Spleen (tissue), 11 donors: ENCODE data around the gene HSPBP1. TPM values are rescaled to one million over a fixed set of nuclear protein-coding genes. Genes with fewer than 3 reads are reported as not detected.

Source experiments
- DNase-seq: peaks from one replicate; pipeline ENCODE4 v3.0.0-alpha.2; 2020
- H3K27ac ChIP-seq, 8 donors: fragments of 200-600 bp; sonication (generic) in 7 of 8; 1 replicate in 4 of 8; 2 replicates in 4 of 8; pipeline versions ENCODE4 v1.5.0 to v1.8.0; 2016 to 2021; ENCODE audit warnings: inconsistent platforms in 4 of 8, mild to moderate bottlenecking in 4 of 8, moderate library complexity in 1 of 8
- H3K27me3 ChIP-seq, 7 donors: fragments of 200-600 bp; sonication (generic) in 6 of 7; replicated peaks in 1 of 7; 1 replicate in 4 of 7; 2 replicates in 3 of 7; pipeline versions ENCODE4 v1.5.0 to v1.8.0; 2016 to 2021; ENCODE audit warnings: inconsistent platforms in 3 of 7, mild to moderate bottlenecking in 1 of 7
- H3K36me3 ChIP-seq, 6 donors: fragments of 200-600 bp; sonication (generic) in 5 of 6; 1 replicate in 4 of 6; 2 replicates in 2 of 6; pipeline versions ENCODE4 v1.5.0 to v1.8.0; 2016 to 2021; ENCODE audit warnings: inconsistent platforms in 2 of 6
- H3K4me1 ChIP-seq, 6 donors: fragments of 200-600 bp; sonication (generic) in 5 of 6; 1 replicate in 3 of 6; 2 replicates in 3 of 6; pipeline versions ENCODE4 v1.5.0 to v1.8.0; 2016 to 2021; ENCODE audit warnings: inconsistent platforms in 3 of 6
- H3K4me3 ChIP-seq, 8 donors: fragments of 200-600 bp; sonication (generic) in 7 of 8; 1 replicate in 4 of 8; 2 replicates in 4 of 8; pipeline versions ENCODE4 v1.5.0 to v1.8.0; 2016 to 2021; ENCODE audit warnings: inconsistent platforms in 4 of 8, mild to moderate bottlenecking in 4 of 8, moderate library complexity in 2 of 8
- H3K9me3 ChIP-seq, 8 donors: fragments of 200-600 bp; sonication (generic) in 7 of 8; 1 replicate in 4 of 8; 2 replicates in 4 of 8; pipeline versions ENCODE4 v1.5.0 to v1.8.0; 2016 to 2021; ENCODE audit warnings: inconsistent platforms in 4 of 8
- CTCF ChIP-seq, 11 experiments: fragments of 200-600 bp in 7 of 11; fragments of 450-650 bp in 4 of 11; sonication (generic) in 4 of 11; IDR thresholded peaks in 8 of 11; conservative IDR thresholded peaks in 3 of 11; 1 replicate in 7 of 11; 2 replicates in 4 of 11; pipeline versions ENCODE4 v1.4.0 to v1.8.0; 2016 to 2021; ENCODE audit warnings: antibody characterized with exemption in 11 of 11, inconsistent platforms in 4 of 11, mild to moderate bottlenecking in 1 of 11
- POLR2A ChIP-seq, 3 donors: fragments of 450-650 bp; IDR thresholded peaks; one replicate each; pipeline ENCODE4 v1.5.1; 2017; ENCODE audit warnings: antibody characterized with exemption in 3 of 3, mild to moderate bottlenecking in 1 of 3
- POLR2AphosphoS5 ChIP-seq, 3 donors: sonication (generic); formaldehyde crosslinking; IDR thresholded peaks; one replicate each; pipeline ENCODE4 v1.5.1; 2017; ENCODE audit warnings: antibody characterized with exemption in 3 of 3
- WGBS, 5 donors: extraction: QIAGEN DNeasy Blood & Tissue Kit in 3 of 5; methylation state at CpG; one replicate each; pipeline versions ENCODE4 v1.1.5 to v1.1.7; 2013 to 2018; 5-methylcytosine and 5-hydroxymethylcytosine counted together
- intact Hi-C: fragments of 100-400 bp; cut with DNase I; formaldehyde crosslinking; loops from one replicate; pipeline ENCODE4 v1.15.0; 2023; ENCODE audit warnings: low total_unique reads
- polyA plus RNA-seq, 3 donors: library from polyadenylated mRNA; stranded (reverse); fragments of 200-250 nt; gene quantifications; one replicate each; pipeline ENCODE4 v1.2.1, GENCODE V29; 2013
- total RNA-seq, 7 donors: library from RNA; depleted of rRNA in 3 of 7; stranded (reverse); fragments of >200 nt in 3 of 7; fragmentation: NEBNext Ultra II Directional in 4 of 7; extraction: Animal tissue kit (Norgen Biotek cat#: 25700) in 4 of 7; gene quantifications; one replicate each; pipeline versions ENCODE4 v1.1.0 to v1.2.1, GENCODE V29; 2016 to 2021
- donor health status: healthy with polysubstance abuse.
- donor health status: DM: no; HTN: no; CAD: no; lungs with moderate emphysema.
- donor health status: DM: no; HTN: no; CAD: no.
- donor health status: Bipolar disorder and iron deficiency.
- donor health status: healthy.
- donor health status: DM: no; HTN: no; CAD: no.
- donor health status: DM: yes; HTN: yes; CAD: no.

HSPBP1 gene
- total and polyA plus RNA-seq, 10 donors = 14.2 to 27.0 (median 18.4) TPM

- no peaks in the 10 kb centered on the region for H3K9me3 ChIP-seq
- H3K4me3 ChIP-seq = no peak overlapping the region
- H3K4me1 ChIP-seq = peaks cover 0 to 6% (median 0%) of the 10 kb centered on the region in 6 donors
- WGBS, 5 donors = 84 to 91% (median 87%) methylated on average over 8 of the region's 8 CpGs
- peaks cover 0 to 10% (median 0%) of the 10 kb centered on the region in 7 donors for H3K27me3 ChIP-seq
- DNase-seq = no peak
- intact Hi-C loops = no loop called here
- TF ChIP-seq CTCF (IDR thresholded peaks at IDR 0.05 in 8 of 11, conservative IDR thresholded peaks at IDR 0.05 in 3 of 11) (no peak), POLR2AphosphoS5 (IDR thresholded peaks at IDR 0.05) (no peak)
- H3K27ac ChIP-seq = no peak overlapping the region
- peaks cover 0 to 13% (median 0%) of the 10 kb centered on the region in 6 donors for H3K36me3 ChIP-seq
Observed at GRCh38 chr19:55316646-55317045, 36.7 kb upstream of the HSPBP1 start.

GRCh38 chr19:55315956-55316525 lies 36.1 kb upstream of the HSPBP1 start:
- DNase-seq = no peak
- H3K9me3 ChIP-seq = no peaks in the 10 kb centered on the region
- WGBS, 5 donors = 77 to 87% (median 84%) methylated on average over 13 of the region's 13 CpGs
- TF ChIP-seq POLR2AphosphoS5 (IDR thresholded peaks at IDR 0.05) (no peak), CTCF (IDR thresholded peaks at IDR 0.05 in 8 of 11, conservative IDR thresholded peaks at IDR 0.05 in 3 of 11) (no peak), POLR2A (IDR thresholded peaks at IDR 0.05) (no peak)
- peaks cover 0 to 13% (median 0%) of the 10 kb centered on the region in 6 donors for H3K36me3 ChIP-seq
- peaks cover 0 to under 1% (median 0%) of the 10 kb centered on the region in 6 donors for H3K4me1 ChIP-seq
- intact Hi-C loops = no loop called here
- peaks cover 0 to 10% (median 0%) of the 10 kb centered on the region in 7 donors for H3K27me3 ChIP-seq
- no peak overlapping the region for H3K4me3 ChIP-seq
- no peak overlapping the region for H3K27ac ChIP-seq

- Histone ChIP-seq H3K4me1 (no peaks in the 10 kb centered on the region), H3K4me3 (no peak overlapping the region), H3K9me3 (peaks cover 0 to 2% (median 0%) of the 10 kb centered on the region in 8 donors), H3K27me3 (no peaks in the 10 kb centered on the region), H3K27ac (no peak overlapping the region), H3K36me3 (peaks cover 0 to 4% (median 0%) of the 10 kb centered on the region in 6 donors)
- TF ChIP-seq CTCF (IDR thresholded peaks at IDR 0.05 in 8 of 11, conservative IDR thresholded peaks at IDR 0.05 in 3 of 11) (no peak), POLR2A (IDR thresholded peaks at IDR 0.05) (no peak), POLR2AphosphoS5 (IDR thresholded peaks at IDR 0.05) (no peak)
- WGBS, 5 donors = 85 to 93% (median 90%) methylated on average over 8 of the region's 8 CpGs
- intact Hi-C loops = no loop called here
- no peak for DNase-seq
Observed at GRCh38 chr19:55314396-55314795, 34.5 kb upstream of the HSPBP1 start.

- Histone ChIP-seq H3K27ac (no peak overlapping the region), H3K4me3 (no peak overlapping the region), H3K27me3 (no peaks in the 10 kb centered on the region), H3K9me3 (peaks cover 0 to 6% (median 0%) of the 10 kb centered on the region in 8 donors), H3K4me1 (no peaks in the 10 kb centered on the region), H3K36me3 (peaks cover 0 to 7% (median 0%) of the 10 kb centered on the region in 6 donors)
- peak in 1 of 3 donors; percentile 31 for TF ChIP-seq POLR2AphosphoS5 (IDR thresholded peaks at IDR 0.05)
- TF ChIP-seq CTCF (IDR thresholded peaks at IDR 0.05 in 8 of 11, conservative IDR thresholded peaks at IDR 0.05 in 3 of 11) = no peak
- TF ChIP-seq POLR2A (IDR thresholded peaks at IDR 0.05) = no peak
- 83 to 87% (median 85%) methylated on average over 37 to 47 of the region's 47 CpGs for WGBS, 5 donors
- no peak for DNase-seq
- intact Hi-C loops = no loop called here
Observed at GRCh38 chr19:55312621-55313512, 33.0 kb upstream of the HSPBP1 start.
